Tibial nerve (tissue), 4 donors: ENCODE measurements around the gene DRD4.

Experiments used
- CTCF ChIP-seq, 5 experiments: fragments of 200-600 bp in 3 of 5; fragments of 450-650 bp in 2 of 5; sonication (generic) in 3 of 5; IDR thresholded peaks; one replicate each; pipeline ENCODE4 v1.5.1; 2016 to 2019; ENCODE audit warnings: antibody characterized with exemption in 5 of 5, mild to moderate bottlenecking in 3 of 5, moderate library complexity in 2 of 5
- EP300 ChIP-seq, 2 donors: sonication (generic); formaldehyde crosslinking; IDR thresholded peaks; one replicate each; pipeline ENCODE4 v1.6.1; 2017; ENCODE audit warnings: antibody characterized with exemption in 2 of 2, mild to moderate bottlenecking in 1 of 2
- POLR2A ChIP-seq, 2 donors: fragments of 450-650 bp; IDR thresholded peaks; one replicate each; pipeline ENCODE4 v1.6.1; 2017; ENCODE audit warnings: antibody characterized with exemption in 2 of 2, mild to moderate bottlenecking in 2 of 2, moderate library complexity in 2 of 2

DNA sequence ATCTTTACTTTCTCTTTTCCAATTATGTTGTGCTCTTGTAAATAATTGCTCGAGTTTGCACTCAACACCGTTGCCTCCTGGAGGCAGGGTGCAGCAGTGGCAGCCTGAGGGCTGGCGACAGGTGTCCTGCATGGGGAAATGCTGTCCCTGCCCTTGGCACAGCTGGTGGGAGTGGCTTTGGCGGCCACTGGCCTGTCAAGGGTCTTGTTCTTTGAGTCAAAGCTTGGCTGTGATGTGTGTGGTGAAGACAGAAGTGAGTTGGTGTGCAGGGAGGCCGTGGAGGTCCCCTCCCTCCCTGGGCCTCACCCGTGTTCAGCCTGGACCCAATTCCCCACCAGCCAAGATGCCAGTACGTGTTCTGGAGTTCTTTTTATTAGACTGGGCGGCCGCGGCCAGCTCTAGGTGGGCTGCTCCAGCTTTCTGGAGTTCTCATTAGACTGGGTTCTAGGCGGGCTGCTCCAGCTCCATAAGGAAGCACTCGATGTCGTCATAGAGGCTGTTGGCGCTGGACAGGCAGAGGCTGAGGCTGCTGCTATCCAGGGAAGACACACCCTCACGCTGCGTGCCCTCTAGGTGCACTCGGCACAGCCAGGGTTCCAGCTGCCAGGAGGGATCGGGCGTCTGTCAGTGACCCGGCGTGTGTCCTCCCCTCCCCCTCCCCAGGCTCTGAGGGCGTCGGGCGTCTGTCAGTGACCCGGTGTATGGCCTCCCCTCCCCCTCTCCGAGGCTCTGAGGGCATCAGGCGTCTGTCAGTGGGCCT is 24.7 kb upstream of the DRD4 start:
- no peak for TF ChIP-seq CTCF (IDR thresholded peaks at IDR 0.05)
- TF ChIP-seq POLR2A (IDR thresholded peaks at IDR 0.05) = no peak
- no peak for TF ChIP-seq EP300 (IDR thresholded peaks at IDR 0.05)
